ENCODE data around the gene PI4KB. TPM values are rescaled to one million over a fixed set of nuclear protein-coding genes. Genes with fewer than 3 reads are reported as not detected.

PI4KB gene
- total RNA-seq, 1 donor from 2014 or later, result 55.1 TPM

- H3K27me3 Mint-ChIP-seq, result no peaks in the 10 kb centered on the region
- H3K27ac Mint-ChIP-seq, result peak overlapping the region; percentile 97
- TF ChIP-seq CTCF (IDR thresholded peaks at IDR 0.05; ENCODE audit: unreplicated experiment), result no peak
- H3K36me3 Mint-ChIP-seq (ENCODE audit: insufficient read depth), result peaks cover 7% of the 10 kb centered on the region
- no peaks in the 10 kb centered on the region for H3K9me3 Mint-ChIP-seq (ENCODE audit: low read depth)
- peak overlapping the region; percentile 99 for H3K4me3 Mint-ChIP-seq (ENCODE audit: low read depth)
- DNase-seq (ENCODE audit: low spot score, unreplicated experiment), result no peak
- H3K4me1 Mint-ChIP-seq (ENCODE audit: low read depth), result peaks cover 16% of the 10 kb centered on the region
Measured at GRCh38 chr1:151284013-151284577, 43.1 kb downstream of the PI4KB start.

GRCh38 chr1:151282883-151283725 is 44.1 kb downstream of the PI4KB start:
- Mint-ChIP-seq H3K27ac (peak overlapping the region; percentile 97), H3K36me3 (ENCODE audit: insufficient read depth) (peaks cover 5% of the 10 kb centered on the region), H3K4me1 (ENCODE audit: low read depth) (peaks cover 16% of the 10 kb centered on the region), H3K9me3 (ENCODE audit: low read depth) (no peaks in the 10 kb centered on the region), H3K4me3 (ENCODE audit: low read depth) (peak overlapping the region; percentile 99), H3K27me3 (no peaks in the 10 kb centered on the region)
- DNase-seq (ENCODE audit: low spot score, unreplicated experiment), result peak; percentile 32
- TF ChIP-seq CTCF (IDR thresholded peaks at IDR 0.05; ENCODE audit: unreplicated experiment), result no peak

DNA sequence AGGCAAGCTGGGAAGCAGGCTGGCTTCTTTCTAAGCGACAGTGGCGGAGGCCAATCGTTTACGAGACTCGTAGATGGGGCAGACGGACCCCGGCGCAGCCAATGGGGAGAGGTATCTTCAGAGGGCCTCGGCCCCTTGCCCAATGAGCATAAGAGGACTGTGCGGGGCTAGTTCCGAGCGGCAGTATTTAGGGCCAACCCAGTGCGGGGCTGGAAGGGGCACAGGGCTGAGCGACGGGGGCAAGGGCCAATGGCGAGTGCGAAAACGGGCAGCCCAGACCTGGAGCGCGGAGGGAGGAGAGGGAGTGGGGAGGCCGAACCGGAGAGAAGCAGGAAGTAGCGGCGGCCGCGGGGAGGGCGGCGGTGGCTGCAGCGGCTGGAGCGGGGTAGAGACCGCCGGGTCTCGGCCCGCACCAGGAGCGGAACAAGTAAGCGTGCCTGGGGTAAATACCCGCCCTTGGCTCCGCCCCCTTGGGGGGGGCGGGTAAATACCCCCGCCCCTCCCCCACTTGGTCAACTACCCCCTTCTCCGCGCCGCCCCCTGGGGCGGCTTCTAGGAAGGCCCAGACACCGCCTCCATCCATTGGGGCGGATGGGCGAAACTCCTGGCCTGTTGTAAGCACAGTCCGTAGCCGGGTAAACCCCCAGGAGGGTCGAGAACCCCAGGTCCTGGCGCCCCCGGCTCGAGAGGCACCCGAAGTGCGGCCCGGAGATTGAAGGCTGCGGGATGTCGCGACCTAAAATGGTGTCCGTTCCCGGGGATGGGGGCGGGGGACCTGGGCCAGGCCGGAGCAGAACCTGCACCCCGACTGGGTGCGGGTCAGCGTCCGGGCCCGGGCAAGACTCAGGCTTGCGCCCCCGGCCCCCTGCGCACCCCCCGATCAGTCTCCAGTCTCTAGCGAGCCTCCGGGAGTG is 45.0 kb downstream of the PI4KB start, which contains the start of gene ZNF687:
Gene ZNF687, plus strand, starts transcription at position 331 of the 914 bp plus-strand sequence. CDS start 3,993 bp downstream, outside the sequence.
- Mint-ChIP-seq H3K36me3 (ENCODE audit: insufficient read depth) (peaks cover 5% of the 10 kb centered on the region), H3K27me3 (peaks cover 6% of the 10 kb centered on the region), H3K27ac (peak within 1 kb of the TSS; percentile 100), H3K9me3 (ENCODE audit: low read depth) (no peaks in the 10 kb centered on the region), H3K4me1 (ENCODE audit: low read depth) (peaks cover 16% of the 10 kb centered on the region), H3K4me3 (ENCODE audit: low read depth) (peak within 1 kb of the TSS; percentile 99)
- TF ChIP-seq CTCF (IDR thresholded peaks at IDR 0.05; ENCODE audit: unreplicated experiment), result no peak
- DNase-seq (ENCODE audit: low spot score, unreplicated experiment), result peak; percentile 98

DNA sequence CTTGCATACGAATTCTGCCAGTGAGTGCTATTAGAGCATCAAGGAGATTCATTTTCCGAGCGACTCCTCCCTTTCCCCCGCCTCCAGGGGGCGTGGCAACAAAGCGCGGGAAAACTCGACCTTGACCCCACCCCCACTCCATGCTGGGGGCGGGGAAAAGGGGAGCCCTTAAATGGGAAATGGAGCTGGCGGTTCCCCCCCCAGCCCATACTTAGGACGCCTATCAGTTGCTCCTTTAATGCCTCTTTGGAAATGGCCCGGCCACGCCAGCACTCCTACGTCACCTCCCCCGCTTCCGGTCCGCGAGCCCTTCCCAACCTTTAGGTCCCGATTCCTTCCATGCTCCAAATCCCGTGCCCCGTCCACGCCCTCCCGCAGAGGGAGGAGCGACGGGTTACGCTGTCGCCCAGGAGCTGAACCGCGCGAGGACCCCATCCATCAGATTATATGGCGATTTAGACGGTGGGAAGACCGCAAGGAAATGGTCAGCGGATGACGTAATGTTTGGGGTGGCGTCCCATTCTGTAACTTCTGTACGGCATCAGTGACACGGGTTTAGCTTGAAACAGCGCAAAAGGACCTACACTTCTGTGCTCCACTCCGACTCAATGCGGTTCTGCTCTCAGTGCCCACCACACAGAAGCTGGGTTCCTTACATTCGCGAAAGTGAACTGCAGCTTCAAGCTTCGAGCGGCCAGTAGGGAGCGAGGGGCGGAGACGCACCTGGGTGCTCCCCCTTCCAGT is 45.8 kb downstream of the PI4KB start:
- Mint-ChIP-seq H3K27me3 (peaks cover 12% of the 10 kb centered on the region), H3K4me1 (ENCODE audit: low read depth) (peaks cover 16% of the 10 kb centered on the region), H3K36me3 (ENCODE audit: insufficient read depth) (peaks cover 2% of the 10 kb centered on the region), H3K9me3 (ENCODE audit: low read depth) (no peaks in the 10 kb centered on the region), H3K27ac (peak overlapping the region; percentile 100), H3K4me3 (ENCODE audit: low read depth) (peak overlapping the region; percentile 99)
- TF ChIP-seq CTCF (IDR thresholded peaks at IDR 0.05; ENCODE audit: unreplicated experiment), result no peak
- DNase-seq (ENCODE audit: low spot score, unreplicated experiment), result peak; percentile 93

All from progenitor cell of endocrine pancreas (in vitro differentiated cells).